ENCODE data around the gene BTNL8.

BTNL8 gene

GRCh38 chr5:180969406-180969805, 70.4 kb downstream of the BTNL8 start:
- no peak for DNase-seq (ENCODE audit: low read depth in 2 of 2)

GRCh38 chr5:180970336-180970735, 71.4 kb downstream of the BTNL8 start:
- DNase-seq (ENCODE audit: low read depth in 2 of 2): no peak

- DNase-seq (ENCODE audit: low read depth in 2 of 2): no peak
These were observed 71.9 kb downstream of the BTNL8 start for GRCh38 chr5:180970875-180971274.

GRCh38 chr5:180974612-180975315, 75.8 kb downstream of the BTNL8 start:
- no peak for DNase-seq (ENCODE audit: low read depth in 2 of 2)

- DNase-seq (ENCODE audit: low read depth in 2 of 2): no peak
These were observed 76.4 kb downstream of the BTNL8 start for GRCh38 chr5:180975338-180975737.

- DNase-seq (ENCODE audit: low read depth in 2 of 2): no peak
These were observed 77.6 kb downstream of the BTNL8 start for GRCh38 chr5:180976518-180976917.

- no peak for DNase-seq (ENCODE audit: low read depth in 2 of 2)
These were observed 78.9 kb downstream of the BTNL8 start for GRCh38 chr5:180977852-180978251.

- no peak for DNase-seq (ENCODE audit: low read depth in 2 of 2)
These were observed 83.2 kb downstream of the BTNL8 start for GRCh38 chr5:180982008-180982741.

- no peak for DNase-seq (ENCODE audit: low read depth in 2 of 2)
These were observed 89.1 kb downstream of the BTNL8 start for GRCh38 chr5:180988016-180988415.

GRCh38 chr5:180988592-180988991, 89.6 kb downstream of the BTNL8 start, which contains the start of gene BTNL3:
TSS of gene BTNL3 (plus strand) at chr5:180988846. CDS start at chr5:180989029, 183 bp downstream.
- no peak for DNase-seq (ENCODE audit: low read depth in 2 of 2)

- DNase-seq (ENCODE audit: low read depth in 2 of 2): no peak
These were observed 91.3 kb downstream of the BTNL8 start for GRCh38 chr5:180990086-180990881.

GRCh38 chr5:180990882-180991242, 91.9 kb downstream of the BTNL8 start:
- no peak for DNase-seq (ENCODE audit: low read depth in 2 of 2)
